HL-60 (cell line): Measurements from ENCODE around the gene DSG3.
"Not testable (repeated sequence)": the region's sequence is repeated elsewhere in the genome, so short reads cannot be mapped to it uniquely, and the experiment has no call there.

Source experiments
- DNase-seq, 2 experiments: peaks; one replicate each; pipeline ENCODE4 v3.0.0-alpha.2; 2010 to 2020; ENCODE audit warnings: low read depth in 1 of 2, low spot score in 1 of 2
- H3K27ac ChIP-seq: fragments of 250-450 bp; sonication (Bioruptor Pico); replicated peaks from 2 replicates; pipeline ENCODE4 v1.5.1; 2020; ENCODE audit warnings: mild to moderate bottlenecking, moderate library complexity
- H3K27me3 ChIP-seq: fragments of 250-450 bp; sonication (Bioruptor Pico); 2 replicates; pipeline ENCODE4 v1.5.1; 2021; ENCODE audit warnings: mild to moderate bottlenecking, moderate library complexity; ENCODE audit not compliant: insufficient read depth, poor library complexity, severe bottlenecking
- H3K4me3 ChIP-seq: replicated peaks from 2 replicates; pipeline ENCODE4 v1.5.1; 2011; ENCODE audit warnings: mild to moderate bottlenecking, control low read depth, low read length; ENCODE audit not compliant: insufficient read depth
- GABPA ChIP-seq: IDR thresholded peaks from 2 replicates; pipeline ENCODE4 v1.6.1; 2012; ENCODE audit warnings: low read depth
- POLR2AphosphoS5 ChIP-seq: IDR thresholded peaks from 2 replicates; pipeline ENCODE4 v1.6.1; 2012; ENCODE audit warnings: low read depth
- SPI1 ChIP-seq: IDR thresholded peaks from 2 replicates; pipeline ENCODE4 v1.6.1; 2012; ENCODE audit warnings: low read depth, mild to moderate bottlenecking, borderline replicate concordance
- TF ChIP-seq, protein P1 (sequence below): IDR thresholded peaks from 2 replicates; pipeline ENCODE4 v1.6.1; 2012; ENCODE audit warnings: low read depth; ENCODE audit not compliant: insufficient replicate concordance
- TF ChIP-seq, protein P2 (sequence below): IDR thresholded peaks from one replicate; pipeline ENCODE4 v1.5.1; 2011; ENCODE audit warnings: low read length, control low read depth, inconsistent platforms; ENCODE audit not compliant: insufficient read depth

The DSG3 gene

DNA sequence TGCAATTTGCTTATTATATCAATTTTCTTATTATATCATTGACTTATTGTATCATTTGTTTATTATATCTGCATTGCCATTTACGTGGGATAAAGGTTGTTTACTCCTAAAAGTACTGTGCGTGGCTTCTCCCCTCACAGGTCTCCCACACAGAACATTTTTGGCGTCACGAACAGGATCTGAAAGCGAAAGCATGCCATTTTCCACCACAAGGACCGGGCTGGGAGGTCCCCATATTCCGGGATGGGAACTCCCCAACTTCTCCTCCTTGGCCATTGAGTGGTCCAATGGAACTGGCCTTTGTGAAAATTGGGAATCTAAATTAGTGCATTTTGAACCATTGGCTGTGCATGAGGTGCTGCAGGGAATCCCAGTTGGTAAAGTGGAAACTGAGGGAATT lies 45.6 kb downstream of the DSG3 start:
- H3K27me3 ChIP-seq, result peaks cover 24% of the 10 kb centered on the region
- no peak for DNase-seq
- no peak overlapping the region for H3K27ac ChIP-seq
- no peak overlapping the region for H3K4me3 ChIP-seq
- TF ChIP-seq SPI1, result no peak
- TF ChIP-seq POLR2AphosphoS5, result no peak
- TF ChIP-seq, protein P1, sequence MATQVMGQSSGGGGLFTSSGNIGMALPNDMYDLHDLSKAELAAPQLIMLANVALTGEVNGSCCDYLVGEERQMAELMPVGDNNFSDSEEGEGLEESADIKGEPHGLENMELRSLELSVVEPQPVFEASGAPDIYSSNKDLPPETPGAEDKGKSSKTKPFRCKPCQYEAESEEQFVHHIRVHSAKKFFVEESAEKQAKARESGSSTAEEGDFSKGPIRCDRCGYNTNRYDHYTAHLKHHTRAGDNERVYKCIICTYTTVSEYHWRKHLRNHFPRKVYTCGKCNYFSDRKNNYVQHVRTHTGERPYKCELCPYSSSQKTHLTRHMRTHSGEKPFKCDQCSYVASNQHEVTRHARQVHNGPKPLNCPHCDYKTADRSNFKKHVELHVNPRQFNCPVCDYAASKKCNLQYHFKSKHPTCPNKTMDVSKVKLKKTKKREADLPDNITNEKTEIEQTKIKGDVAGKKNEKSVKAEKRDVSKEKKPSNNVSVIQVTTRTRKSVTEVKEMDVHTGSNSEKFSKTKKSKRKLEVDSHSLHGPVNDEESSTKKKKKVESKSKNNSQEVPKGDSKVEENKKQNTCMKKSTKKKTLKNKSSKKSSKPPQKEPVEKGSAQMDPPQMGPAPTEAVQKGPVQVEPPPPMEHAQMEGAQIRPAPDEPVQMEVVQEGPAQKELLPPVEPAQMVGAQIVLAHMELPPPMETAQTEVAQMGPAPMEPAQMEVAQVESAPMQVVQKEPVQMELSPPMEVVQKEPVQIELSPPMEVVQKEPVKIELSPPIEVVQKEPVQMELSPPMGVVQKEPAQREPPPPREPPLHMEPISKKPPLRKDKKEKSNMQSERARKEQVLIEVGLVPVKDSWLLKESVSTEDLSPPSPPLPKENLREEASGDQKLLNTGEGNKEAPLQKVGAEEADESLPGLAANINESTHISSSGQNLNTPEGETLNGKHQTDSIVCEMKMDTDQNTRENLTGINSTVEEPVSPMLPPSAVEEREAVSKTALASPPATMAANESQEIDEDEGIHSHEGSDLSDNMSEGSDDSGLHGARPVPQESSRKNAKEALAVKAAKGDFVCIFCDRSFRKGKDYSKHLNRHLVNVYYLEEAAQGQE, result no peak
- no peak for TF ChIP-seq GABPA
- TF ChIP-seq, protein P2, sequence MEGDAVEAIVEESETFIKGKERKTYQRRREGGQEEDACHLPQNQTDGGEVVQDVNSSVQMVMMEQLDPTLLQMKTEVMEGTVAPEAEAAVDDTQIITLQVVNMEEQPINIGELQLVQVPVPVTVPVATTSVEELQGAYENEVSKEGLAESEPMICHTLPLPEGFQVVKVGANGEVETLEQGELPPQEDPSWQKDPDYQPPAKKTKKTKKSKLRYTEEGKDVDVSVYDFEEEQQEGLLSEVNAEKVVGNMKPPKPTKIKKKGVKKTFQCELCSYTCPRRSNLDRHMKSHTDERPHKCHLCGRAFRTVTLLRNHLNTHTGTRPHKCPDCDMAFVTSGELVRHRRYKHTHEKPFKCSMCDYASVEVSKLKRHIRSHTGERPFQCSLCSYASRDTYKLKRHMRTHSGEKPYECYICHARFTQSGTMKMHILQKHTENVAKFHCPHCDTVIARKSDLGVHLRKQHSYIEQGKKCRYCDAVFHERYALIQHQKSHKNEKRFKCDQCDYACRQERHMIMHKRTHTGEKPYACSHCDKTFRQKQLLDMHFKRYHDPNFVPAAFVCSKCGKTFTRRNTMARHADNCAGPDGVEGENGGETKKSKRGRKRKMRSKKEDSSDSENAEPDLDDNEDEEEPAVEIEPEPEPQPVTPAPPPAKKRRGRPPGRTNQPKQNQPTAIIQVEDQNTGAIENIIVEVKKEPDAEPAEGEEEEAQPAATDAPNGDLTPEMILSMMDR, result no peak

DNA sequence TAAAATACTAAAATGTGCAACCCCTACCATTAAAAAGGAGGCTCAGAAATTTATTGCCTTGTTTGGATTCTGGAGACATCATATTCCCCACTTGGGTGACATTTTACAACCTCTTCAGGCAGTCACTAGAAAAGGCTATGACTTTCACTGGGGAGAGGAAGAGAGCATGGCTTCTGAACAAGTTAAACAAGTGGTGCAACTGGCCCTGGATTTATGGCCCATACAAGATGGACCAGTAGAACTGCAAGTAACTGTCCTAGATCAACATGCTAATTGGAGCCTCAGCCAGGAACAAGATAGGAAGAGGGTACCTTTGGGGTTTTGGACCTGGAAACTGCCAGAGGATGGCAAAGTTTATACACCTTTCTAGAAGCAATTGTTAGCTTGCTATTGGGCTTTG lies 46.4 kb downstream of the DSG3 start:
- H3K27ac ChIP-seq, result no peak overlapping the region
- H3K27me3 ChIP-seq, result peaks cover 29% of the 10 kb centered on the region
- H3K4me3 ChIP-seq, result no peak overlapping the region
- DNase-seq, result no peak
- no peak for TF ChIP-seq GABPA
- TF ChIP-seq, protein P1, result no peak
- TF ChIP-seq, protein P2, result no peak
- no peak for TF ChIP-seq SPI1
- TF ChIP-seq POLR2AphosphoS5, result no peak

DNA sequence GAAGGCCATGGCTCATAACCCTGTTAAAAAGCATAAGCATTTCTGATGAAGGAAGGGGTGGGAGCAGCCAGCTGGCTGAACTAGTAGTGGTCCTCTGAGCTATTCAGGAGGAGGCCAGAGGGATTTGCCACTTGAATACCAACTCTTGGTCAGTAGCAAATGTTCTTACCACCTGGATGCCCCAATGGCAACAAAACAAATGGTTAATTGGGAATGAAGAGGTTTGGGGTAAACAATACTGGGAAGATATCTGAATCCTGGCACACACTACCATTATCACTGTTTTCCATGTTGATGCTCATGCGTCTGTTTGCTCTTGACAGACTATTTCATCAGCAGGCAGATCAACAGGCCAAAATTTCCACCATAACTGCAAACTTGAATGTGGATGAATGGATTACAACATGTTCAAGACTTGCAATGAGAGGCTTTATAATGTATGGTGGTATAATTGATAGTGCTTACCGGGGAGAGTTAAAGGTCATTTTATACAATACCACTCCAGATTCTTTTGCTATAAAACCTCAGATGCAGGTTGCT lies 47.2 kb downstream of the DSG3 start:
- not testable (repeated sequence) for H3K4me3 ChIP-seq, DNase-seq, H3K27ac ChIP-seq
- H3K27me3 ChIP-seq, result peaks cover 36% of the 10 kb centered on the region

DNA sequence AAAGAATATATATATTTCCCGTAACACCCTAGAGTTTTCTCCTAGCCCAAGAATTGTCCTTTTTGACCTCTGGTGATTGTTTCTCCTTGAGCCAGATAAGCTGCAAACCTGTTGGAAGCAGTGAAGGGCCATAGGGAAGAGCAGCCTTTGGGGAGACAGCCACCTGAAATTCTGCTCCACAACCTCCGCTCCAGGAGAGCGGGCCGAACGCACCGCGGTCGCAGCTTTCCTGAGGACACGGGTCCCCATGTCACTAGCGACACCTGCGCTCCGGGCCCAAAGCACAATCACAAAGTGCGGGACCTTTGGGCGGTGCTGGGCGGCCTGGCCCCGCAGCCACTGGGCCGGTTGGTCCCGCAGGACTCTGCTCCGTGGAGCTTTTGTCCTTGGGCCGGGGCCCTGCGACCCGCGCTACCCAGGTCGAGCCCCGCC lies 49.9 kb downstream of the DSG3 start:
- TF ChIP-seq, protein P1, result no peak
- TF ChIP-seq GABPA, result no peak
- no peak for TF ChIP-seq SPI1
- TF ChIP-seq, protein P2, result no peak
- no peak for TF ChIP-seq POLR2AphosphoS5
- Histone ChIP-seq H3K27ac (no peak overlapping the region), H3K4me3 (no peak overlapping the region), H3K27me3 (peaks cover 52% of the 10 kb centered on the region)
- no peak for DNase-seq
